GM23338 (cell line): ENCODE results near the gene NUDT6. TPM values are rescaled to one million over a fixed set of nuclear protein-coding genes. Genes with fewer than 3 reads are reported as not detected.

Experiments
- ATAC-seq: fragments of 200-7000 bp; cut with Tn5 transposase; 3 replicates; pipeline ENCODE4 v1.9.1; 2020
- DNase-seq: peaks from one replicate; pipeline ENCODE4 v3.0.0-alpha.2; 2015; ENCODE audit warnings: low spot score
- H2AFZ ChIP-seq: fragments of 200-600 bp; sonication (generic); 2 replicates; pipeline ENCODE4 v1.8.0; 2016; ENCODE audit warnings: antibody characterized with exemption, mild to moderate bottlenecking, moderate library complexity
- H3F3A ChIP-seq: fragments of 200-600 bp; sonication (generic); replicated peaks from 2 replicates; pipeline ENCODE4 v1.8.0; 2017; ENCODE audit warnings: antibody characterized with exemption, mixed run types, low read depth
- H3K27ac ChIP-seq: fragments of 200-600 bp; sonication (generic); 2 replicates; pipeline ENCODE4 v1.6.1; 2016; ENCODE audit warnings: low read depth
- H3K27me3 ChIP-seq: fragments of 200-600 bp; sonication (generic); 2 replicates; pipeline ENCODE4 v1.8.0; 2016; ENCODE audit warnings: mild to moderate bottlenecking, mixed run types, moderate library complexity; ENCODE audit not compliant: insufficient read depth
- H3K36me3 ChIP-seq: fragments of 200-600 bp; sonication (generic); 2 replicates; pipeline ENCODE4 v1.8.0; 2016; ENCODE audit warnings: mild to moderate bottlenecking; ENCODE audit not compliant: insufficient read depth
- H3K4me1 ChIP-seq: fragments of 200-600 bp; sonication (generic); 2 replicates; pipeline ENCODE4 v1.8.0; 2016; ENCODE audit warnings: mild to moderate bottlenecking, moderate library complexity; ENCODE audit not compliant: insufficient read depth
- H3K4me2 ChIP-seq: fragments of 200-600 bp; sonication (generic); 2 replicates; pipeline ENCODE4 v1.7.1; 2017; ENCODE audit warnings: mixed run types
- H3K4me3 ChIP-seq: fragments of 200-600 bp; sonication (generic); 2 replicates; pipeline ENCODE4 v1.6.1; 2016; ENCODE audit warnings: mixed run types
- H3K79me2 ChIP-seq: fragments of 200-600 bp; sonication (generic); replicated peaks from 2 replicates; pipeline ENCODE4 v1.8.0; 2017; ENCODE audit warnings: mild to moderate bottlenecking; ENCODE audit not compliant: insufficient read depth
- H3K9me2 ChIP-seq: fragments of 200-600 bp; sonication (generic); 2 replicates; pipeline ENCODE4 v1.8.0; 2017; ENCODE audit not compliant: insufficient read depth
- H4K20me1 ChIP-seq: fragments of 200-600 bp; sonication (generic); replicated peaks from 2 replicates; pipeline ENCODE4 v1.8.0; 2017; ENCODE audit warnings: mild to moderate bottlenecking; ENCODE audit not compliant: insufficient read depth
- H3K27ac Mint-ChIP-seq: 2 replicates; pipeline ENCODE4 v1.8.0; 2020; ENCODE audit warnings: inconsistent platforms, mild to moderate bottlenecking, moderate library complexity, mixed read lengths
- H3K27me3 Mint-ChIP-seq: 3 replicates; pipeline ENCODE4 v1.8.0; 2022; ENCODE audit warnings: low read depth, mild to moderate bottlenecking, moderate library complexity, mixed read lengths, inconsistent platforms; ENCODE audit not compliant: insufficient read depth, poor library complexity
- H3K36me3 Mint-ChIP-seq: 3 replicates; pipeline ENCODE4 v1.8.0; 2021; ENCODE audit warnings: low read depth, mild to moderate bottlenecking, inconsistent platforms, moderate library complexity, mixed read lengths
- H3K4me1 Mint-ChIP-seq: 3 replicates; pipeline ENCODE4 v1.8.0; 2020; ENCODE audit warnings: mild to moderate bottlenecking, inconsistent platforms, mixed read lengths
- H3K4me3 Mint-ChIP-seq: 3 replicates; pipeline ENCODE4 v1.8.0; 2021; ENCODE audit warnings: moderate library complexity, mild to moderate bottlenecking, inconsistent platforms, mixed read lengths
- H3K9me3 Mint-ChIP-seq: 3 replicates; pipeline ENCODE4 v1.8.0; 2020; ENCODE audit warnings: moderate library complexity, mild to moderate bottlenecking, inconsistent platforms, mixed read lengths
- CREB1 ChIP-seq: fragments of 250-450 bp; sonication (Bioruptor Pico); IDR thresholded peaks from 2 replicates; pipeline ENCODE4 v1.5.0; 2020; ENCODE audit warnings: low read depth, mild to moderate bottlenecking, moderate library complexity
- CTCF ChIP-seq, 2 experiments: fragments of 200-600 bp in 1 of 2; sonication (generic) in 1 of 2; conservative IDR thresholded peaks; 2 replicates each; pipeline versions ENCODE4 v1.5.1 to v1.6.1; 2016 to 2017; ENCODE audit warnings: antibody characterized with exemption in 2 of 2, low read depth in 2 of 2, mild to moderate bottlenecking in 2 of 2, moderate library complexity in 1 of 2
- ETS1 ChIP-seq: IDR thresholded peaks from 2 replicates; pipeline ENCODE4 v1.6.1; 2016; ENCODE audit warnings: antibody characterized with exemption
- EZH2 ChIP-seq: fragments of 200-600 bp; sonication (generic); IDR thresholded peaks from one replicate; pipeline ENCODE4 v1.8.0; 2017; ENCODE audit warnings: antibody characterized with exemption, mild to moderate bottlenecking, low read depth; ENCODE audit not compliant: unreplicated experiment
- EZH2phosphoT487 ChIP-seq: fragments of 200-600 bp; sonication (generic); IDR thresholded peaks from one replicate; pipeline ENCODE4 v1.8.1; 2018; ENCODE audit warnings: antibody characterized with exemption; ENCODE audit not compliant: unreplicated experiment
- JUNB ChIP-seq: IDR thresholded peaks from one replicate; pipeline ENCODE4 v1.6.1; 2016; ENCODE audit warnings: antibody characterized with exemption; ENCODE audit not compliant: unreplicated experiment
- NANOG ChIP-seq: IDR thresholded peaks from 2 replicates; pipeline ENCODE4 v1.6.1; 2016; ENCODE audit warnings: antibody characterized with exemption, borderline replicate concordance
- POLR2AphosphoS5 ChIP-seq: IDR thresholded peaks from 2 replicates; pipeline ENCODE4 v1.6.1; 2016; ENCODE audit warnings: antibody characterized with exemption, low read depth
- REST ChIP-seq: IDR thresholded peaks from one replicate; pipeline ENCODE4 v1.6.1; 2018; ENCODE audit warnings: antibody characterized with exemption; ENCODE audit not compliant: unreplicated experiment
- STAT1 ChIP-seq: IDR thresholded peaks from one replicate; pipeline ENCODE4 v1.6.1; 2016; ENCODE audit warnings: antibody characterized with exemption; ENCODE audit not compliant: unreplicated experiment
- ZNF114 ChIP-seq: fragments of 250-450 bp; sonication (Bioruptor Pico); IDR thresholded peaks from 2 replicates; pipeline ENCODE4 v1.5.0; 2020; ENCODE audit warnings: mild to moderate bottlenecking, moderate library complexity
- ZNF331 ChIP-seq: fragments of 250-450 bp; sonication (Bioruptor Pico); IDR thresholded peaks from 2 replicates; pipeline ENCODE4 v1.5.0; 2020; ENCODE audit warnings: low read depth, mild to moderate bottlenecking, moderate library complexity
- ZNF462 ChIP-seq: fragments of 250-450 bp; sonication (Bioruptor Pico); IDR thresholded peaks from 2 replicates; pipeline ENCODE4 v1.5.0; 2020; ENCODE audit warnings: mild to moderate bottlenecking, moderate library complexity
- polyA plus RNA-seq: library from polyadenylated mRNA; unstranded; fragments of >200 nt; fragmentation: Nextera tagmentation; extraction: Ambion mirVana; gene quantifications from 2 replicates; pipeline ENCODE4 v1.2.1, GENCODE V29; 2016
- total RNA-seq: library from RNA; depleted of rRNA; stranded (reverse); fragments of >200 nt; shearing (Covaris generic); gene quantifications from 2 replicates; pipeline ENCODE4 v1.2.3, GENCODE V29; 2014

NUDT6 gene
- total and polyA plus RNA-seq, 2 experiments from 2014 or later, result 4.9 to 9.1 TPM

GRCh38 chr4:122914938-122915337 lies 7.5 kb downstream of the NUDT6 start:
- TF ChIP-seq STAT1 (no peak), ETS1 (no peak), ZNF114 (CRISPR knock-in tag) (no peak), CREB1 (no peak), JUNB (no peak), REST (no peak), CTCF (conservative IDR thresholded peaks at IDR 0.05; ENCODE audit: low read depth in 2 of 2) (no peak), EZH2 (no peak), ZNF331 (no peak), ZNF462 (CRISPR knock-in tag) (no peak), POLR2AphosphoS5 (no peak), NANOG (no peak), EZH2phosphoT487 (no peak)
- H3K27me3 Mint-ChIP-seq, result no peaks in the 10 kb centered on the region
- no peak overlapping the region for H3K4me3 Mint-ChIP-seq
- Histone ChIP-seq H3K4me1 (no peaks in the 10 kb centered on the region), H3K36me3 (no peaks in the 10 kb centered on the region), H4K20me1 (no peaks in the 10 kb centered on the region), H3K4me3 (no peak overlapping the region), H3K27me3 (no peaks in the 10 kb centered on the region), H3F3A (no peaks in the 10 kb centered on the region), H3K27ac (no peak overlapping the region), H3K9me2 (no peaks in the 10 kb centered on the region), H3K4me2 (no peak overlapping the region), H2AFZ (no peak overlapping the region), H3K79me2 (no peaks in the 10 kb centered on the region)
- peaks cover under 1% of the 10 kb centered on the region; the same call in 1 of the 3 replicates for H3K4me1 Mint-ChIP-seq
- H3K9me3 Mint-ChIP-seq, result no peaks in the 10 kb centered on the region
- ATAC-seq (no peak), DNase-seq (no peak)
- H3K27ac Mint-ChIP-seq, result no peak overlapping the region
- H3K36me3 Mint-ChIP-seq, result no peaks in the 10 kb centered on the region
